Epidermal melanocyte (primary cell): Measurements from ENCODE around the gene HYCC2.
"Not testable (repeated sequence)": the region's sequence is repeated elsewhere in the genome, so short reads cannot be mapped to it uniquely, and the experiment has no call there.

Experiments used
- DNase-seq: peaks from one replicate; pipeline ENCODE4 v3.0.0; 2011; ENCODE audit warnings: low spot score; ENCODE audit not compliant: insufficient read length

Gene HYCC2

DNA sequence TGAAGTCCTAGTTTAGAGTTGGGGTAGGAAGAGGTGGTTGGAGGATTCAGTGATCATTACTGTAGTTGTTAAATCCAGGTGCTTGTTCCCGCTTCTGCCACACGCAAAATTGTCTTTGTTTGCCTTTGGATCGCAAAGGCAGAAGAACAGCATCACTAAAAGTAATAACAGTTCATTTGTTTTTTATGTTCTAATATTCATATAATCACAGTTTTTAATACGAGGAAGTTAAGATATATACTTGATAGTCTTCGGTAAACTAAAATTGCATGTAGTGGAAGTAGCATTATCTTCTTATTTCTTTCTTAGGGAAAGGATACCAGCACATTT, 695 bp upstream of the HYCC2 start:
- DNase-seq = no peak

DNA sequence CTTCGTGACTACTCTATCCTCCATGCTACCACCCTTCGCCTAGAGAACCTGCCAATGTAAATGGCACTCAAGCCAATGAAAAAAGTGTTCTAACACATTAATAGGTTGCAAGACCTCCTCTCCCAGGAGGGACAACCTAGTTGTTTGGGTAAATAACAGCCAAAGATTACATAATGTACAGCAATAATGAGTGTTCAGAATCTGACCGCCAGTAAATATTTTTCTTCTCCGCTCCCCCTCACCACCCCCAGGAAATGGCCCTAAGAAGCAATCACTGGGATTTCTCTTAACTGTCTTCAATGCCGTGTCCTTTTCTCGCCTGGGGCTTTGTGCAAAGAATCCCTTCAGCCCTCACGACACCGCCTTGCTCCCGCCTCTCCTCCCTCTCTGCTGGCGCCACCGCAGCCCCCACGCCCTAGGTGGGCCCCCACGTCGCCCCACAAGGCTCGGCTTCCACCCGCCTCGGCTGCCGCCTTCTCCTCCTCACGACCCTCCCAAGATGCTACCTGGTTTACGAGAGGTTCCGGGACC, 458 bp downstream of the HYCC2 start:
- DNase-seq = no peak

DNA sequence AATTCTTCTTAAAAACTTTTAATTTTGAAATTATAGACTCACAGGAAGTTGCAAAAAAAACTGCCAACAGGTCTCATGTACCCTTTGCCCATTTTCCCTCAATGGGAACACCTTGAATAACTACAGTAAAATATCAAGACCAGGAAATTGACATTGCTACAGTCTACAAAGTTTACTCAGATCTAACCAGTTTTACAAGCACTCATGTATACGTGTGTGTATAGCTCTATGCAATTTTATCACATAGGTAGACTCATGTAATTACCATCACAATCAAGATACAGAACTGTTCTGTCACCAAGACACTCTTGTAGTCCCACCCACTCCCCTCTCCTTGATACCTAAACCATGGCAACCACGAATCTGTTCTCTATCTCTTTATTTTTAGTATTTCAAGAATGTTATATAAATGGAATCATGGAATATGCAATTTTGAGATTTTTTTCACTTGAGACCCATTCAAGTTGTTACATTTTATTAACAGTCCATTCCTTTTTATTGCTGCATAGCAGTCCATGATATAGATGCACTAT, 6.6 kb downstream of the HYCC2 start:
- no peak for DNase-seq

DNA sequence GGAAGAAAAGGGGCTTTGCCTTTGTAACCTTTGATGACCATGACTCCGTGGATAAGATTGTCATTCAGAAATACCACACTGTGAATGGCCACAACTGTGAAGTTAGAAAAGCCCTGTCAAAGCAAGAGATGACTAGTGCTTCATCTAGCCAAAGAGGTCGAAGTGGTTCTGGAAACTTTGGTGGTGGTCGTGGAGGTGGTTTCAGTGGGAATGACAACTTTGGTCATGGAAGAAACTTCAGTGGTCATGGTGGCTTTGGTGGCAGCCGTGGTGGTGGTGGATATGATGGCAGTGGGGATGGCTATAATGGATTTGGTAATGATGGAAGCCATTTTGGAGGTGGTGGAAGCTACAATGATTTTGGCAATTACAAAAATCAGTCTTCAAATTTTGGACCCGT, 8.0 kb downstream of the HYCC2 start:
- DNase-seq = not testable (repeated sequence)

DNA sequence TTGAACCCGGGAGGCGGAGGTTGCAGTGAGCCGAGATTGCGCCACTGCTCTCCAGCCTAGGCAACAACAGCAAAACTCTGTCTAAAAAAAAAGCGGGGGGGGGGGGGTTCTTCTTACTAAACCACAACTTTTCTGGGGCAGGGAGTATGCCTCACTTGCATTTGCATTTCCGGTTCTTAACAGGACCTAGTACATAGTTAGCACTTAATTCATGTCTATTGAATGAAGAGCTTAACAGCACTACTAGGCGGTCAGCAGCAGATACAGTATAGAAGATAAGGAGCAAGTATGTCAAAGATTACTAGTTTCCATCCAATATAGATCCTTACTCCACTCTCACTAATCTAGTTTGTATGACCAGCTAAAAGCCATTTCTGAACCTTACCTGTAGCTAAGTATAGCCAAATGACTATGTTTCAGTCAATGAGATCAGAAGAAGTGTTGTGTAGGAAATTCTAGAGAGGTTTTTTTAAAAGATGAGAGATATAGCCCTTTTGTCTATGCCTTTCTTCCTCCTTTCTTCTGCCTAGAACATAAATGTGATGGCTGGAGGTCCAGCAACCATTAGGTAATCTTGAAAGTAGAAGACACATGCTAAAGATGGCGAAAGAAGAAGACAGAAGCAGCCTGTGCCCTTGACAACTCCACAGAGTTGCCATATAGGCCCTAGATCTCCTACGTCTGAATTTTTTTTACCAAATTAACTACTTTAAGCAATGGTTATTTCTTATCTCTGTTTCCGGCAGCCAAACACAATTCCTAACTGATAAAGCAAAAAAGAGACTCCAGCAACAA, 11.3 kb downstream of the HYCC2 start:
- DNase-seq = no peak

DNA sequence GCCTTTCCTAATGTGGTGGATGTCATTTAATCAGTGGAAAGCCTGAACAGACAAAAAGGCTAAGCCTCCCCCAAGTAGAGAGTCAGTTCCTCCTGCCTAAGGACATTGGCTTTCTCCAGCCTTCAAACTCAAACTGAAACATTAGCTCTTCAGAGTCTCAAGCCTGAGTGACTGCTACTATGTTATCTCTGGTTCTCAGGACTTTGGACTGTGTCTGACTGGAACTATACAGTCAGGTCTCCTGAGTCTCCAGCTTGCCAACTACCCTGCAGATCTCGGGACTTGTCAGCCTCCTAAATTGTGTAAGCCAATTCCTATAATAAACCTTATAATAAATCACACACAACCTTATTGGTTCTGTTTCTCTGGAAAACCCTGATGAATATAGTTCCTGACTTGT, 12.6 kb downstream of the HYCC2 start:
- DNase-seq = no peak

DNA sequence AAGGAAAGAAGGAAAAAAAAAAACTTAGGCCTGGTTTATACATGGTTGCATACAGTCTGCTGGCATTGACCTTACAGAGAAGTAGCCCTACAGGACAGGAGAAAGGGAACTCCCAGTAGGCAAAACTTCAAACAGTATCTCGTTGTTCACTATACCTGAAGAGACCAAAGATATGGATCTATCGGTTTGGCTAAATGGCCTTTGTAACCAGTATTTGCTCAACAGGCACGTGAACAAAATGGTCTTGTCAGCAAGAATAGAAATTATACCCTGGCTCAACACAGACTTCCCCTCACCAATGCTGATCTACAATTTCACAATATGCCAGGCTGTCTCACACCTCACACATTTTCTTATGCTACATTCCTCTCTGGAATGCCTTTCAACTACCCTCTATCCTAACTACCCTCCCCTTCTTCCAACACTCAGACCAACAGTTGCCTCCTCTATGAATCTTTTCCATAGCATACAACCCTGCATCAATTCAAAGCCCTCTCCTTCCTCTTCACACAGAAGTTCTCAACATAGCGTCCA, 13.7 kb downstream of the HYCC2 start:
- no peak for DNase-seq

DNA sequence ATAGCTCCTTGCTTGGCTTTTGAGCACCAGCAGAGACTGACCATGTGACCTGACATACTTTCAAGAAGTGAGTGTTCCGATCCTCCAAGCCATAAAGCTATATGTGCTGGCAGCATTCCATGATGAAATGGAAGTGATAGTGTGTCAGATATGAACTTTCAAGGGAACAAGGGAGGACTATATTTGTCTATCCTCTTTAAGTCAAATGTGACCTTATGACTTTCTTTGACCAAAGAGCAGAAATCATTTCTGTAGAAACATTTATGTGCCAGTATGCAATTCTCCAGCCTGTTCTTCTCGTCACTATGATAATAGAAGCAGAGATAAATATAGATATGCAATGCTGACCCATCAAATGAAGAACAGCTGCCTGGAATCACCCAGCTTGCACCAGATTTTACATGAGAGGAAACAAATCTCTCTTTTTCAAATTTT, 14.4 kb downstream of the HYCC2 start:
- no peak for DNase-seq

DNA sequence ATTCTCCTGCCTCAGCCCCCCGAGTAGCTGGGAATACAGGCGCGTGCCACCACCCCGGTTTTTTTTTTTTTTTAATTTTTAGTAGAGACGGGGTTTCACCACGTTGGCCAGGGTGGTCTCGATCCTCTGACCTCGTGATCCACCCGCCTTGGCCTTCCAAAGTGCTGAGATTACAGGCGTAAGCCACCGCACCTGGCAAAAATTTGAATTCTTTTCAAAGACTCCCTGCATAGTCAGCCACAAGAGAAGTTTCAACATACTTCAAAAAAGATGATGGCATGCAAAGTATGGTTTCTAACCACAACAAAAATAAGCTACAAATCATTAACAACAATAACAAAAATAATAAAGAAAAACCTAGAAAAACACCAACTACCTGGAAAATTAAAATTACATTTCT, 22.0 kb downstream of the HYCC2 start:
- DNase-seq = no peak

DNA sequence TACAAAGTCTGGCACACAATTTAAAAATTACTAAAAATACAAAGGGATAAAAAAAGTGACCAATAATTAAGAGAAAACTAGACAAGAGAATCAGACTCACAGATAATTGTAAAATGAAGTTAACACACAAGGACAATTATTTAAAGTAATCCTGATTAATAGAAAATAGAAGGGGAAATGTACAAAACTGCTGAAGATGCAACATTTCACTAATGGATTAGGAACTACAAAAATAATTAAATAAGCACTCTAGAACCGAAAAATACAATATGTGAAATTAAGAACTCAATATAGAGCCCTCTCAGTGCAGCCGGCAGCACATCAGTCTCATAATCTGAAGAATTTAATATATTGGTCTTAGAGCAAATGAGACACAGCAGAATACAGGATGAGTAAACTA, 24.6 kb downstream of the HYCC2 start:
- no peak for DNase-seq

DNA sequence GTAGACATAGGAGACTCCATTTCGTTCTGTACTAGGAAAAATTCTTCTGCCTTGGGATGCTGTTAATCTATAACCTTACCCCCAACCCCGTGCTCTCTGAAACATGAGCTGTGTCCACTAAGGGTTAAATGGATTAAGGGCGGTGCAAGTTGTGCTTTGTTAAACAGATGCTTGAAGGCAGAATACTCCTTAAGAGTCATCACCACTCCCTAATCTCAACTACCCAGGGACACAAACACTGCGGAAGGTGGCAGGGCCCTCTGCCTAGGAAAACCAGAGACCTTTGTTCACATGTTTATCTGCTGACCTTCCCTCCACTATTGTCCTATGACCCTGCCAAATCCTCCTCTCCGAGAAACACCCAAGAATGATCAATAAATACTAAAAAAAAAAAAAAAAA, 28.4 kb downstream of the HYCC2 start:
- DNase-seq = not testable (repeated sequence)

DNA sequence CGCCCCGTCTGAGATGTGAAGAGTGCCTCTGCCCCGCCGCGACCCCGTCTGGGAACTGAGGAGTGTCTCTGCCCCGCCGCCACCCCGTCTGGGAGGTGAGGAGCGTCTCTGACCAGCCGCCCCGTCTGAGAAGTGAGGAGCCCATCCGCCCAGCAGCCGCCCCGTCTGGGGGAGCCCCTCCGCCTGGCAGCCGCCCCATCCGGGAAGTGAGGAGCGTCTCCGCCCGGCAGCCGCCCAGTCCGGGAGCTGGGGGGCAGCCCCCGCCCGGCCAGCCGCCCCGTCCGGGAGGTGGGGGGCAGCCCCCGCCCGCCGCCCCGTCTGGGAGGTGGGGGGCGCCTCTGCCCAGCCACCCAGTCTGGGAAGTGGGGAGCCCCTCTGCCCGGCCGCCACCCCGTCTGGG, 29.0 kb downstream of the HYCC2 start:
- not testable (repeated sequence) for DNase-seq

DNA sequence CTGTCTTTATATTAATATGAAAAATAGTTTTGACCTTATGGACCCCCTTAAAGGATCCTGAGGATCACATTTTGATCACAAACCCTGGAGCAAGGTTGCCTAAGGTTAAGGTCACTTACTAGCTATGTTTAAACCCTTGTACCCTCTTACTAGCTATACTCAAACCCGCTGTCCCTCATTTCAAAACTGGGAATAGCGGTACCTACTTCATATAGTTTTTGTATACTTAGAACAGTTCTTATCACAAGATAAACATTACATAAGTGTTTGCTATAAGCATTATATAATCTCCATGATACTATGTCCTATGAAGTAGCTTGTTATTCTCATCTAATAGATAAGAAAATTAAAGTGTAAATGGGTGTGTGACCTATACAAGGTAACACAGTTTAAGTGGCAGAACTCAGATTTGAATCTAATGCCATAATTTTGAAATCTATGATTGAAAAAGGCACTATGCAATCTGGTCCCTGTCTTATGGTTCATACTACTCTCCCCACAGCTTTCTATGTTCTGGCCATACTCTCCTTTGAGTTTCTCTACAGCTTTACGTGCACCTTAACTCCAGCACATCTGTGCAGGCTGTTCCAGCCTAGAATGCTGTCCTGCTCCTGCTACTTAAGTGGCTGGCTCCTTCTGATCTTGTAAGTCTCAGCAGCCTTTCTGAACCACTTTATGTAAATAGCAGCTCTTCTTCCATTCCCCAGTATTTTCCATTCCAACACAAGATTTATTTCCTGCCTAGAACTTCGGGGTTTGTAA, 30.4 kb downstream of the HYCC2 start:
- no peak for DNase-seq

DNA sequence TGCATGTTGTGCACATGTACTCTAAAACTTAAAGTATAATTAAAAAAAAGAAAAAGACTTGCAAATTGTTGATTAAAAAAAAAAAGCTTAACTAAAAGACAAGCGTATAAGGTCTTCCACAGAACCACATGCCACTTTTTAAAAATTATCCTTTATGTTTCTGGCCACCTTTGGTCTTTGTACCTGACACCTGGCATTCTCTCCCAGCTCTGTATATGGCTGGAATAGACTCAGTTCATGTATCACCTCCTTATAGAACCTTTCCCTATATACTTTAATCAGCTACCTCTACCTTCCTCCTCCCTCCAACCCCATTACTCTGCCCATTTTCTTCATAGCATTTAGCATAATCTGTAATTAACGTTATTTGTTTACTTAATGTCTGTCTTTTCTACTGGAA, 32.6 kb downstream of the HYCC2 start:
- DNase-seq = no peak

DNA sequence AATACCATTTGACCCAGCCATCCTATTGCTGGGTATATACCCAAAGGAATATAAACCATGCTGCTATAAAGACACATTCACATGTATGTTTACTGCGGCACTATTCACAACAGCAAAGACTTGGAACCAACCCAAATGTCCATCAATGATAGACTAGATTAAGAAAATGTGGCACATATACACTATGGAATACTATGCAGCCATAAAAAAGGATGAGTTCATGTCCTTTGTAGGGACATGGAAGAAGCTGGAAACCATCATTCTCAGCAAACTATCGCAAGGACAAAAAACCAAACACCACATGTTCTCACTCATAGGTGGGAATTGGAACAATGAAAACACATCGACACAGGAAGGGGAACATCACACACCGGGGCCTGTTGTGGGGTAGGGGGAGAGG, 33.1 kb downstream of the HYCC2 start:
- DNase-seq = not testable (repeated sequence)

DNA sequence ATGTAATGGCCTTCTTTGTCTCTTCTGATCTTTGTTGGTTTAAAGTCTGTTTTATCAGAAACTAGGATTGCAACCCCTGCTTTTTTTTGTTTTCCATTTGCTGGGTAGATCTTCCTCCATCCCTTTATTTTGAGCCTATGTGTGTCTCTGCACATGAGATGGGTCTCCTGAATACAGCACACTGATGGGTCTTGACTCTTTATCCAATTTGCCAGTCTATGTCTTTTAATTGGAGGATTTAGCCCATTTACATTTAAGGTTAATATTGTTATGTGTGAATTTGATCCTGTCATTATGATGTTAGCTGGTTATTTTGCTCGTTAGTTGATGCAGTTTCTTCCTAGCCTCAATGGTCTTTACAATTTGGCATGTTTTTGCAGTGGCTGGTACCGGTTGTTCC, 37.1 kb downstream of the HYCC2 start:
- not testable (repeated sequence) for DNase-seq

DNA sequence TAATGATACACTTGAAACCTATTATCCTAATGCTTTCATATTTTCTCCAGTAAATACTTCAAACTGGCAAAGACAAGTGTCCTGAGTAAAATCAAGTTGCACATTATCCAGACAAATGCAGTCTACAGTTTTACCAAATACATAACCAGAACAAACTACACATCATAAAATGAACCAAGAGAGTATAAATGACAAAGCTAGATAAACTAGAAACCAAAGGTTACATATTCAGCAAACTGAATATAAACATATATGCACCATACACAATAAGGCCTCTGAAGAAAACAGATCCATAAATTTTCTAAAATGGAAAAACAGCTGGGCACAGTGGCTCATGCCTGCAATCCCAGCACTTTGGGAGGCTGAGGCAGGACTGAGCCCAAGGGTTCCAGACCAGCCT, 47.0 kb downstream of the HYCC2 start:
- DNase-seq = no peak

DNA sequence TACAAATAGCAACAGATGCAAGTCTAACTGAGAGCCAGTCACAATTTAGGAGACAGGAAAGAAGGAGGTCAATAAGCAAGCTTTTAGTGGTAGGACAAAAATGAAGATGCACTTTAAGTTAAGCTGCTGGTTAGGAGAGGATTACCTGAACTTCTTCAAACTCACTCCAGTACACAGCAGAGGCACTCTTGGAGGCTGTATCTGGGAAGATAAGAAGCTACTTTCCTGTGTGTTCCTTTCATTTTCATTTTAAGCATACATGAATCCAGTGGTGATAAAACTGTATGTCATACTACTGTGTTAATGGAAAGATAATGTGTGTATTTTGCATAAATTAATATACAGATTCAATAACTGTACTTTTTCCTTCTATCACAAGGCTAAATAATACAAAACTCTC, 49.6 kb downstream of the HYCC2 start:
- no peak for DNase-seq
